Stimulated activated CD8-positive, alpha-beta memory T cell treated with anti-CD3 and anti-CD28 coated beads, Interleukin-2, amount 100 ng/mL, for 48 hours (primary cell): ENCODE measurements around the gene RNF115.
"Not testable (repeated sequence)": the region's sequence is repeated elsewhere in the genome, so short reads cannot be mapped to it uniquely, and the experiment has no call there.

Experiments used
- DNase-seq, 2 donors: peaks; one replicate each; pipeline ENCODE4 v3.0.0-alpha.2; 2020; ENCODE audit warnings: low read depth in 2 of 2

Gene RNF115

DNA sequence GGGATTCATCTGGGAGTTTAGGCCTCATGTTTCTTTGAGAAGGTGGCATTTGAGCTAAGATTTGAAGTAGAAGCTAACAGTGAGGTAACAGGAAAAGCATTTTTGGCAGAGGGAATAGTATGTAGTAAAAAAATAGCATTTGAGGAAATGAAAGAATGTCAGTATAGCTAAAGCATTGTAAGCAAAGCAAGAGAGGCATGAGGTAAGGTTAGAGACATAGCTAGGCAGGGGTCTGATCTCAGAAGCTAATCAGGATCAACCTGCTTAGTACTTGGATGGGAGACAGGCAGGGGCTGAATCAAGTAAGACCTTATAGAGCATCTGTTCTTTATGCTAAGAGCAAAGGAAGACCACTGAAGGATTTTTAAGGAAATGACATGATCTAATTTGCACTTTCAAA is 4.1 kb upstream of the RNF115 start:
- DNase-seq: no peak

DNA sequence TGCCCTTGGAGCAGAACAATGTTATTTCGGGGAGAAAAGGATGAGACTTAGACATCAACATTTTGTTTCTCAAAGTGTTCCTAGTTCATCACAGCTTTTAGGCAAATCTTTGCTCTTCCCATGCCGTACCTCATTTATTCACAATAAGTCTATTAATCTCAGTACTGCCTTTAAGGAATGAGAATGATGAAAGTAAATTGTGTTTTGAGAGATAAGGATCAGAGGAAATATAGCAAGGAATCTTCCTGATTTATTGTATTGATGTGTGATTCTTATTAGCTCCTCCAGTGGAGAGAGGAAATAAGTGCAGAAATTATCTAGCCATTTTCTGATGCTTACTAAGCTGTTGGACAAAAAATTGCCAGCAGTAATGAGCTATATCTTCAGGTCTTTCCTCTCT is 2.1 kb upstream of the RNF115 start:
- DNase-seq: no peak

DNA sequence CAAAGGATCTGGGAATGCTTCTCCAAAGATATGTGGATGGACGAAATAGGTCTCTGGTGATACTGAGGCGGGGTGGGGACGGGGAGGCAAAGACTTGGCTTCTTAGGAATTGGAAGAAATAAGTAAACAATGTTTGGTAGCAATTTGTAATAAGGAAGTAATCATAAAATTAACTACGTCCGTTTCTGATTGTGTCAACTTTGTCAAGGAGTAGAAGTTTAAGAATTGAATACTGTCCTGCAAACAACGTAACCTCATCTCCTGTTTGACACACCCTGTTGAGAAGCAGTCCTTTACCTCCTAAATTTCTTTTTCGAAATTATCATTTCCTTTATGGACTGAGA is 576 bp upstream of the RNF115 start:
- DNase-seq: no peak

DNA sequence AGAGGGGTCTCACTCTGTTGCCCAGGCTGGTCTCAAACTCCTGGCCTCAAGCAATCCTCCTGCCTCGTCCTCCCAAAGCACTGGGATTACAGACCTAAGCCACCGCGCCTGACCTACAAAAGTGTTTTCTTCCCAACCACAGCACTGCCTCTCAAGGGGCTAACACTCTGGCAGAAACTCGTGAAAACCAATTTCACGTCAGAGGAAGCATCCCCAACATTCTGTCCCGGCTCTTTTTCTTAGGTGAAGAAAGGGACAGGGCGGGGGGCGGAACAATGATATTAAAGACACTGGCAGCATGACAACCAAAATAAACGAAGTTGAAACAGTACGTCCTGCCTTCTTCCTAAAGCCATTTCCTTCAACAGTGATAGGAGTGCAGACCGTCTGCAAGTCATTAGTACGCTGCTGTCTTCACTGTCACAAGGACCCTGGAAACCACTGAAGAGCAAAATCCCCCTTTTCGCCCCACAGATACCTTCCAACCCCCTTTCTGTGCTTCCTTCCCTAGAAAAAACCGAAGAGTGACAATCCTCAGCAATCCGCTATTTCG is 1.0 kb downstream of the RNF115 start:
- not testable (repeated sequence) for DNase-seq

DNA sequence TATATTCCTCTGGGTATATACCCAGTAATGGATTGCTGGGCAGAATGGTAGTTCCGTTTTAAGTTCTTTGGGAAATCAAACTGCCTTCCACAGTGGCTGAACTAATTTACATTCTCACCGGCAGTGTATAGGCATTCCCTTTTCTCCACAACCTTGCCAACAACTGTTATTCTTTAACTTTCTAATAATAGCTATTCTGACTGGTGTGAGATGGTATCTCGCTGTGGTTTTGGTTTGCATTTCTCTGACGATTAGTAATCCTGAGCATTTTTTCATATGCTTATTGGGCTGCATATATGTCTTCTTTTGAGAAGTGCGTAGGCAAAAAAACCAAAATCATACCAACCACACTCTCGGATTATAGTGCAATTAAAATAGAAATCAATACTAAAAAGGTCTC is 5.8 kb downstream of the RNF115 start:
- DNase-seq: not testable (repeated sequence)

DNA sequence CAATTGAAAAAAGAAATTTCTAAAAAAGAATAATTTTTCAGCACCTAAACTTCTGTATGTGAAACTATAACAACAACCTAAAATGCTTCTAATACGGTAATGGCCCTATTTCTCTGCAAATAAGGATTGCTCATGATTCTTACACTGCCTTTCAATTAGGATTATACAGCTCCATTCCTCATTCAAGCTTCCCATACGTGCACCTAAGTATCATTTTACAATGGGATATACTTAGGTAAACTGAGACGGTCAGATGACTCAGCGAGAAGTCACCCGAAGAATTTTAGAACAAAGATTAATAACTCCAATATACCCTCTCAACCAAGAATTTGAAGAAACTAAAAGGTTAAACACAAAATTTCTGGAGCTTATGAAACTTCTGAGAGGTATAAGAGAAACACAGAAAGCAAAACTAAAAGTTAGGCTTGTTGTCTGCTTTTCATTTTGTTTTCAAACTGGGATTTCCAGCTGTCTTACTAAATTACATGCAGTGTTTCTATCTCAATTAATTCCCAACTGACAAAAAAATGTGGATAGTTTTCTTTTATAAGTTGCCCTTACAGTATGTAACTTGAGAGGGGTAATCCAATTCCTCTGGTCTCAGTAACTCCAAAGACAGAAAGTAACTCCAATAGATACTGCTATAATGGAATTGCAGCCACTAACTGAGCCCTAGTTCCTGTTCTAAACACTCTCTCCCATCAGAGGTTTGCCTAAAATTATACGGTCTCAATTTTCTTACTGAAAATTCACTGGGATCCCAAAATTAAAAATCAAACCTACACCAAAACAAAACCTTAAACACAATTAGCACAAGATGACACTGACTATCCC is 10.7 kb downstream of the RNF115 start:
- not testable (repeated sequence) for DNase-seq

DNA sequence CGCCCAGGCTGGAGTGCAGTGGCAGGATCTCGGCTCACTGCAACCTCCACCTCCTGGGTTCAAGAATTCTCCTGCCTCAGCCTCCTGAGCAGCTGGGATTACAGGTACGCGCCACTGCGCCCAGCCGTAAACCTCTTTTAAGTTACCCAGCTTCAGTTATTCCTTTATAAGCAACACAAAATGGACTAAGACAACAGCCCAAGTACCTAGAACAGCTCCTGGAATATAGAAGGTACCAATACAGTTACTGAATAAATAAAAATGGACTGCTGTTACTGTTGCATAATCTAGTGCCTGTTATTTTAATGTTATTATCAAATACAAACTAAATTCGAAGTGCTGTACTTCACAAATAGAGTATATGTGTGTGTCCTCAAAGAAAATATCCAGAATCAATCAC is 17.1 kb downstream of the RNF115 start:
- DNase-seq: no peak

DNA sequence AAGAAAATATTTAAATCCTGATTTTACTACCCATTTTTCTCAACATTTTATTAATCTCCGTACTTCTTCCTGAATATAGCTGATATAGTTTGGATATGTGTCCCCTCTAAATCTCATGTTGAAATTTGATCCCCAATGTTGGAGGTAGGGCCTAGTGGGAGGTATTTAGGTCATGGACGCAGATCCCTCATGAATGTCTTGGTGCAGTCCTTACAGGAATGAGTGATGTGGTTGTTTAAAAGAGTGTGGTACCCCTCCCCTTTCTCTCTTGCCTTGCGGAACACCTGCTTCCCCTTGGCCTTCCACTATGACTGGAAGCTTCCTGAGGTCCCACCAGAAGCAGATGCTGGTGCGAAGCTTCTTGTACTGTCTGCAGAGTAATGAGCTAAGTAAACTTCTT is 17.5 kb downstream of the RNF115 start:
- DNase-seq: no peak

DNA sequence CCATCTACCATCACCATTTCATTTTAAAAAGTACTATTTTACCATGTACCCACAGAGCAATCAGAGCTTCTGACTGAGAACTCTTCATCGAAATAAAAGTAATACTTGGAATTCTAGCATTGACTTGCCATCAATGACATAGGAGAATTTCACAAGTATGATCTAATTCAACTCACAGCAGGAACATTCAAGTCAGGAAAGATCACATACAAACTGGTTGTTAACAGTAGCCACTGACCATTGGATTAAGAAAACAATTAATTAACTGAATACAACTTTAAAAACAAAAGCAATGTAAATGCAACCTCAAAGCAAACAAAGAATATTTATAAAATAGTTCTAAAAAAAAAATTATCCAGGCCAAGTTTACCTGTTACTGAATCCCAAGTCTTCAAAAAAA is 18.8 kb downstream of the RNF115 start:
- DNase-seq: no peak

DNA sequence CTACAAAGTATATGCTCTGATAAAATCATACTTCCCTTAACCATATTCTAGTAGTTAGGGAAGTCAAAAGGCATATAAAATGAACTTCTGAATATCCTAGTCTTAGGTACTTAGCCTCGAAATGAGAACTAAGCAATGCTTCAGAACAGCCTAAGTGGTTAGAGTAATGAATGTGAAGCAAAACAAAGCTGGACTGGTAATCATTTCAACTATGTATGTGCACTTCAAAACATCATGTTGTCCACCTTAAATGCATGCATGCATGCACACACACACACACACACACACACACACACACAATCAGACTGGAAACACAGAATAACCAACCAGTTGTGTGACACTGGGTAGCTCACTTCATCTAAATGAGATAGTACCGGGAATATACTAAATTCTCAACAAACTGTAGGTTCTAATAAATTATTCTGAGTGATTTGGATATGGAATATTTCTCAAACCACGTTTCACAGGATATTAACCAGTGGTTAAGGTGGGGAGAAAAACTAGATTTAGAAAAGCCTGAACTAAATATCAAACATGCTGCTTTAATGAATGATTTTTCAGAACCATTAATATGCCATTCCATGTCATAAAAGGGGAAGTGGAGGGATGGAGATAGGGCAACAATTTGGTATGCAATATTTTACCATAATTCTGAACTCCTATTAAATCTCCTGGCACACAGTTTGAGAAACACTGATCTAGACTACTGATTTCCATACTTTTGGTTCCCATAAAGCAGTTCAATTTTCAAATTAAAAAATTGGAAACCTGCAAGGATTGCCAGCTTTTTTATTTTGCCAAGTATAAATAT is 19.5 kb downstream of the RNF115 start:
- no peak for DNase-seq

DNA sequence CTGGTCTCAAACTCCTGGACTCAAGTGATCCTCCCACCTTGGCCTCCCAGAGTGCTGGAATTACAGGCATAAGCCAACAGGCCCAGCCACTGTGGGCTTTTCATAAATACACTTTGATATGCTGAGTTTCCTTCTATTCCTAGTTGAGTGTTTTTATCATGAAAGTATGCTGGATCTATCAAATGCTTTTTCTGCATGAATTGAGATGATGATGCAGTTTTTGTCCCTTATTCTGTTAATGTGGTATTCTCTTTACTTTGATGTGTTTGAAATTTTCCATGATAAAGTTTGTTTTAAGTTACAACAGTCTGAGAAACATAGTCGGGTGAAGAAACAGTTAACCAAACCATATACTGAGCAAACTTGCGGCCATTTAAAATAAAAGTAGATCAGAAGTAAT is 24.1 kb downstream of the RNF115 start:
- DNase-seq: no peak

DNA sequence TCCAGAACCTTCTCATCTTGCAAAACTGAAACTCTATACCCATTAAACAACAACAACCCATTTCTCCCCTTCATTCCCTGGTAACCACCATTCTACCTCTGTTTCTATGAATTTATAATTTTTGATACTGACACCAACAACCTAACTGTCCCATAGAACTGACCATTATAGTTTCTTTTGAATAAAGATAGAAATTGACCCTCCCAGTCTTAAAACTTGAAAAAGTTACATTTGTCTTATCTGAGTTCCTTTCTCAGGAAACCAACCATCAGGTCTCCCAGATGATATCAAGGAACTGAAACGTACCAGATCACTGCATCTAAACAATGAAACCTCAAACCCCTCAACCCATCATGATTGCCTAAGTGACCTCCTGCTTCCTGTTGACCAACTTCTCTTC is 27.1 kb downstream of the RNF115 start:
- no peak for DNase-seq

DNA sequence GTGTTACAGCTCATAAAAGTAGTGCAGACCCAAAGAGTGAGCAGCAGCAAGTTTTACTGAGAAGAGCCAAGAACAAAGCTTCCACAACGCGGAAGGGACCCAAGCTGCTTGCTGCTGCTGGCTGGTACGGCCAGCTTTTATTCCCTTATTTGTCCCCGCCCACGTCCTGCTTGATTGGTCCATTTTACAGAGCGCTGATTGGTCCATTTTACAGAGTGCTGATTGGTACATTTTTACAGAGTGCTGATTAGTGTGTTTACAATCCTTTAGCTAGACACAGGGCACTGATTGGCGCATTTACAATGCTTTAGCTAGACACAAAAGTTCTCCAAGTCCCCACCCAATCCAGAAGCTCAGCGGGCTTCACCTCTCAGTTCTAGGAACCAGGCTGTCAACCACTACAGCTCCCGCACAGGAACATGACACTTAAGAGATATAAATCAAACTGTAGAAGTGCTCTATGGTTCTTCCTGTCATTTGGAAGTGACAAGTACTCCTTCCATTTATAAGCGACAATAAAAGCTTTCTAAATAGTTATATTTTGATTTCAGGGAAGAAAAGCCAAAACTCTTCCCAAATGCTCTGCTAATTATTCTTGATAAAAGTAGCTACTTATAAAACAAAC is 28.5 kb downstream of the RNF115 start:
- DNase-seq: no peak

DNA sequence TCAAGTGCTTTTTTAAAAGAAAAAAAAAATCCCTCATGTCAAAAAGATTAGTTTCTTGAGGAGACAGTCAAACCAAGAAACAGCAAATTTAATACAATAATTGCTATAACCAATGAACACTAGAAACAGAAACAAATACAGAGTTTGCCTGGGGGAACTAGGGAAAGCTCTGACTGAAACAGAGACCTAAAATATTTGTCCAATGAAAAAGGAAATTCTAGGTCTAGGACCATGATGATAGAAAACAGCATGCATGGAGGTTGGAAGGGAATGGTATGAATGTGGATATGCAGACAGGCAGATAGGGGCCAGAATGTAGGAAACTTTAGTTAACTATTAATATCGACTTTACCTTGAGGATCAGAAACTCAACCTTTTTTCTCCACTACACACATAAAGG is 31.4 kb downstream of the RNF115 start:
- DNase-seq: no peak

DNA sequence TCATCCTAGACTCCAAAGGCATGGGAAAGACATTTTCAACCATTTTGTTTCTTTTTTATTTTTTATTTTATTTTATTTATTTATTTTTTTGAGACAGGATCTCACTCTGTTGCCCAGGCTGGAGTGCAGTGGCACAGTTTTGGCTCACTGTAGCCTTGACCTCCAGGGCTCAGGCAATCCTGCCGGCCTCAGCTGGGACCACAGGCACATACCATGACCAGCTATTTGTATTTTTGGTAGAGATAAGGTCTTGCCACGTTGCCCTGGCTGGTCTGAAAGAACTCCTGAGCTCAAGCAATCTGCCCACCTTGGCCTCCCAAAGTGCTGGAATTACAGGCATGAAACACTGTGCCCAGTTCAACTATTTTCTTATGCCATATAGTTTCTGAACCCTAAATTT is 32.0 kb downstream of the RNF115 start:
- DNase-seq: not testable (repeated sequence)

DNA sequence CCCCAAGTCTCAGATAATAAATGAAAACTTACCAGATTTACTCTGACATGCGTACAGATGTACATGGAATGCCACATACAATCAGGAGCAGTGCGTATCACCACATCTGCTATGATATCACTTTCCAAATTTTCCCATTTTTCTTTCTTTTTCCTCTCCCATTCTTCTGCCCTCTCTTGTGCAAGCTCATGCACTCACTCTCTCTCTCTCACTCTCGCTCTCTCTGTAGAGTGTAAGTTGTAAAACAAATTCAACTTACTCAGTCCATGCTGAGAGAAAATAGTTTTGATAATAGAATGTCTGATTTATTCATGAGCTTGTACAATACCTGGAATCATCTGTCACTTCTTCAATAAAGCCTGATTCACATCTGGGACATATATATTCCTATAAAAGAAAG is 35.3 kb downstream of the RNF115 start:
- DNase-seq: no peak

DNA sequence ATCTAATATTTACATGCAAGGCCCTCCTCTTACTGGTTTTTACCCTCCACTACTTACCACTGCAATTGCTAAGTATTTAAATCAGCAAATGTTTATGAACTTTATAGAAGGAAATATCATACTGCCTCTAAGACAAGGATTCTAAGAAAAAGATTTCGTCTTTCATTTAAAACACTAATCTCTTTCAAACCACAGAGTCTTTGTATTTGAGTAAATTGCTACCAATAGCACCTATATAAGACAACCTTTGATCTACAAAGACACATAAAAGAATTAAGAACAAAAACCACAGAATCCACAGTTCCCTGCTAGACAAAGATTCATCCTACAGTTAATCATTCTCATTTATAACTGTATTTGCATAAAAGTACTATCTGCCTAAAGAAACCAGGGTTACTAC is 37.6 kb downstream of the RNF115 start:
- no peak for DNase-seq

DNA sequence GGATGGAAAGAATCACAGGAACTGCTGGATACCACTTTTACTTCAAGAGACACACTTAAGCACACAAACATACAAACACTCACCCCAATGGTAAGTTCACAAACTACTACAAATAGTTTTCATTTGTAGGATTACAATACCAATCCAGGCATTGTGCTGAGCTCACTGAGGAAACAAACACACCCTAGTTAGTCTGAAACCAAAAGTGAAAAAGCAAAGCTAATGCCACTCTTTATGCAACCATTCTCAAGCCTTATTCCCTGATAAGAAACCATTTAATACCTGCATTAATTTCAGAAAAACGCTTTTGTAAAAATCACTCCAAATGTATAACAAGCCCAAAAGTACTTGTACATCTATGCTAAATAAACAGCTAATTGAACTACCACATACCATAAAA is 38.3 kb downstream of the RNF115 start:
- no peak for DNase-seq

DNA sequence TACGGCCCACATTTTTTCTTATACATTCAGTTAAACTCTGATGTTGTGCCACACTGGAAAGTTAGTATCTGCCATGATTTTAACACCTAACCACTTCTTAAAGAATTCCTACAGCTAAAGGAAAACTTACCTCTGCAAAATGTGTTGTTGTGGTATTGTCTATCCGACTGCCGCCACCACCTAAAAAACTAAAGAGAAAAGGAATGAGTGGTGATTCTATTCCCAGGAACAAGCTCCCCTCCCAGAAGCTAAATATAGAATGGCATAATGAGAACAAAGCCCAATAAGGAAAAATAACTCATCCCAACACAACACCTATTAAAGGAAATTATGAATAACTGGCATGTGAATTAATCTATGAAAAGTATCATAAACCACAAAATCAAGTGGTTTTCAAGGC is 39.5 kb downstream of the RNF115 start:
- DNase-seq: no peak

DNA sequence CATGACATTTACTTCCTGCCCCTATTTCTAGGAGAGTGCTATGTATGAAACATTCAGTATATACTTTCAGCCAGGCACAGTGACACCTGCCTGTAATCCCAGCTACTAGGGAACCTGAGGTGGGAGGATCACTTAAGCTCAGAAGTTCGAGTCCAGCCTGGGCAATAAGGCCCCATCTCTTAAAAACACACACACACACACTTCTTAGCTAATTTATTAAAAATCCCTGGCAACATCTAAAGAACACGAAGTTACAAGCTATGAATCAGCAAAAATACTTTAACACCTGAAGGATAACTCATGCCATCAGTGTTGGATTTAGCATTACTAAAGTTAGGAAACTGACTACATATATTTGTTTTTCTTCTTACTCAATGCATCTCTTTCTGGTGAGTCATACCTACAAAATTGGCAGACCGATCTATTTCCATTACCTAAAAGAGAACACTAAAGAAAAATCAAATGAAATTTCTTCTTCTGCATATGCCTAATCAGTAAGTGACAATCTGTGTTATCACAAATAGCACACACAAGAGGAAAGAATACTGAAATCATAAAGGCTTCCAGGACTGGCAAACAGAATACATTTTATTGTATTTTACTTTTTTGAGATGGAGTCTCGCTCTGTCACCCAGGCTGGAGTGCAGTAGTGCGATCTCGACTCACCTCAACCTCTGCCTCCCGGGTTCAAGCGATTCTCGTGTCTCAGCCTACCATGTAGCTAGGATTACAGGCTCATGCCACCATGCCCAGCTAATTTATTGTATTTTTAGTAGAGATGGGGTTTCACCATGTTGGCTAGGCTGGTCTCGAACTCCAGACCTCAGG is 41.4 kb downstream of the RNF115 start:
- no peak for DNase-seq

DNA sequence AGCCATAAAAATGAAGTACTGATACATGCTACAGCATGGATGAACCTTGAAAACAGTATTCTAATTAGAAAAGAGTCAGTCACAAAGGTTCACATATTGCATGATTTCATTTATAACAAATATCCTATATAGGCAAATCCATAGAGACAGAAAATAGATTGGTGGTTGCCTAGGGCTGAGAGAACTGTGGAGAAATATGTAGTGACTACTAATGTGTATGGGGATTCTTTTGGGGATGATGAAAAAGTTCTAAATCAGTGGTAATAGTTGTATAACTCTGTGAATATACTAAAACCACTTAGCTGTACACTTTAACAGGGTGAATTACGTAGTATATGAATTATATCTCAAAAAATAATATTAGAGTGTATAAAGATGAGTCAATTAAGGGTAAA is 45.8 kb downstream of the RNF115 start:
- DNase-seq: no peak
